HG02571 (cell line): ENCODE results near the gene ITPKC.
"Not testable (repeated sequence)": the region's sequence is repeated elsewhere in the genome, so short reads cannot be mapped to it uniquely, and the experiment has no call there.

Experiments
- ATAC-seq: cut with Tn5 transposase; IDR thresholded peaks from one replicate; pipeline ENCODE4 v1.9.1; 2021; ENCODE audit warnings: mild to moderate bottlenecking, moderate library complexity; ENCODE audit not compliant: unreplicated experiment

ITPKC gene

DNA sequence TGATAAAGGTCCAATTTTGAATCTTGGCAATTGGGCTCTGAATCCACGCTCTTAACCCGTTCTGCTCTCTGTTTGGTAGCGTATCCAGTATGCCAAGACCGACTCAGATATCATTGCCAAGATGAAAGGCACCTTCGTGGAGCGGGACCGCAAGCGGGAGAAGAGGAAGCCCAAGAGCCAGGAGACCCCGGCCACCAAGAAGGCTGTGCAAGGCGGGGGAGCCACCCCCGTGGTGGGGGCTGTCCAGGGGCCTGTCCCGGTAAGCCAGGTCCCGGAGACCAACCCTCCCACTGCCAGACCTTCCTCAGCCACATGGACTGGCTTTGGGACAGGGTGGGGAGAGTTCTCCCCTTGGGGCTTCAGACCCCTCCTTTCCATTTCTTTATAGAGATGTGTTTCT lies 42.4 kb downstream of the ITPKC start:
- no peak for ATAC-seq

DNA sequence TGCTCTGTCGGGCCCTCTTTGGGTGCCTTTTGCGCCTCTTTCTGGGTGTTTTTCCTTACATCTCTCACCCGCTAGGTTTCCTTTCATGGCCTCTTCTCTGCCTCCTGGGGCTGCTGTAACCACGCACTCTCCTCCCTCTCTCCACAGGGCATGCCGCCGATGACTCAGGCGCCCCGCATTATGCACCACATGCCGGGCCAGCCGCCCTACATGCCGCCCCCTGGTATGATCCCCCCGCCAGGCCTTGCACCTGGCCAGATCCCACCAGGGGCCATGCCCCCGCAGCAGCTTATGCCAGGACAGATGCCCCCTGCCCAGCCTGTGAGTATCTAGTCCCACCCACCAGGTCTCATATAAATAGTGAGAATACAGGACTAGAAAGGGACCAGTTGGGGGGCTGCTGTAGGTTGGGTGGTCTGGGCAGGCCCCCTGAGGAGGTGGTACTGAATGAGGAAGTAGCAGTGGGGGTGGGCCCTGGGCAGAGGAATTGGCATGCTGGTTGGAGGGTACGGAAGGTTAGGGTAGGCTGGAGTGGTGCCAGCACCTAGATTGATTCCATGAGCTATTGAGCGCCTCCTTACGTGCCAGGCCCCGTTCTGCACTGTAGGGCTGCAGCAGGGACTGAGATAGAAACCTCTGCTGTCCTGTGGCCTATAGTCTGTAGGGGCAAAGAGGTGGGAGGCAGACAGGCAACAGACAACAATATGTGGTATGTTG lies 46.0 kb downstream of the ITPKC start:
- ATAC-seq = no peak

DNA sequence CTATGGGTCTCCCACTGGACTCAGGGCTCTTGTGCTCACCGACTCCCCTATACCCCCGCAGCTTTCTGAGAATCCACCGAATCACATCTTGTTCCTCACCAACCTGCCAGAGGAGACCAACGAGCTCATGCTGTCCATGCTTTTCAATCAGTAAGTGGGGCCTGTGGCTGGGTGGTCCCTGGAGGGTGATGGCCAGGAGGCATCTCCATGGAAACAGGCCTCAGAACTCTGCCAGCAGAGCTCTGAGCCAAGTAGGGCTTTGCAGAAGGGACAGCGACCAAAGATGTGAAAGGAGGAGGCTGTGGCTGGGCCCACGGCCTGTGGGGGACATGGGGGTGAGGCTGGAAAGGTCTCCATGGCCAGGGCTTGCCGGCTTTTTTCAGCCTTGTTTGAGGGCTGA lies 46.6 kb downstream of the ITPKC start:
- ATAC-seq = no peak

DNA sequence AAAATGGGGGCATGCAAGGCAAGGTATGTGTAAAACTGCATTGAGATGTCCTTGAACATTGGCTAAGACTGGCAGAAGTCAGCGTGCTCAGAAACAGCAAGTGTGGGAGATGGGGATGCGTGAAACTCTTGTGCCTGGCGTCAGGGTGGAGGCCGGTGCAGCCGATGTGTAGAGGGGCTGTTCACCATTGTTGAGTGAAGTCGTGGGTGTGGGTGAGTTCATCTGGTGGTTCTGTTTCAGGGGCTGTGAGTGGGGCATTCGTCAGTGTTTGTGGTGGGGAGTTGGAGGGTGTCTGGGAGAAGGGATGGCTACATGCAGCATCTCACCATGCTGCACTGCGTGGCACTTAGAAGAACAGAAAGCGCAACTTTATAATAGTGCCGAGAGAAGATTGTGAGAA lies 47.1 kb downstream of the ITPKC start:
- ATAC-seq = no peak

DNA sequence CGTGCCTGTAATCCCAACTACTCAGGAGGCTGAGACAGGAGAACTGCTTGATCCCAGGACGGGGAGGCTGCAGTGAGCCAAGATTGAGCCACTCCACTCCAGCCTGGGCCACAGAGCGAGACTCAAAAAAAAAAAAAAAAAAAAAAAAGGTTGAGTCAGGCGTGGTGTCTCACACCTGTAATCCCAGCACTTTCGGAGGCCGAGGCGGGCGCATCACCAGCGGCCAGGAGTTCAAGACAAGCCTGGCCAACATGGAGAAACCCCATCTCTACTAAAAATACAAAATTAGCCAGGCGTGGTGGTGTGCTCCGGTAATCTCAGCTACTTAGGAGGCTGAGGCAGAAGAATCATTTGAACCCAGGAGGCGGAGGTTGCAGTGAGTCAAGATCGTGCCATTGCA lies 49.5 kb downstream of the ITPKC start:
- ATAC-seq = not testable (repeated sequence)

DNA sequence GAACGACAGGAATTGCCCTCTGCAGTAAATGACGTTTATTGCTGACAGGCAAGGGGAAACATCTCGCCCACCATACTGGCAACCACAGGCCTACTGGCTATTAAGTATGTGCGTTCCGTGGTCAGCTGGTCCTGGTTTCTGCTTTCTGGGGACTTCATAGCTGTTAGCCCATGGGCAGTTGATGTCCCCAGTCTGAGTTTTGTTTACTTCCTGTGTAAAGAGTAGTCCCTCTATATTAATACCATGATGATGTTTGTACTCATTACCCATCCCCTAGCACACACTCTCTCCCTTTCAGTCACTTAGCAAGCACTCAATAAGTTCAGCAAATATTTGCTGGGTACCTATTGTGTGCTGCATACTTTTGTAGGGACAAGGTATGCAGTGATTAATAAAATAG lies 52.0 kb downstream of the ITPKC start:
- no peak for ATAC-seq

DNA sequence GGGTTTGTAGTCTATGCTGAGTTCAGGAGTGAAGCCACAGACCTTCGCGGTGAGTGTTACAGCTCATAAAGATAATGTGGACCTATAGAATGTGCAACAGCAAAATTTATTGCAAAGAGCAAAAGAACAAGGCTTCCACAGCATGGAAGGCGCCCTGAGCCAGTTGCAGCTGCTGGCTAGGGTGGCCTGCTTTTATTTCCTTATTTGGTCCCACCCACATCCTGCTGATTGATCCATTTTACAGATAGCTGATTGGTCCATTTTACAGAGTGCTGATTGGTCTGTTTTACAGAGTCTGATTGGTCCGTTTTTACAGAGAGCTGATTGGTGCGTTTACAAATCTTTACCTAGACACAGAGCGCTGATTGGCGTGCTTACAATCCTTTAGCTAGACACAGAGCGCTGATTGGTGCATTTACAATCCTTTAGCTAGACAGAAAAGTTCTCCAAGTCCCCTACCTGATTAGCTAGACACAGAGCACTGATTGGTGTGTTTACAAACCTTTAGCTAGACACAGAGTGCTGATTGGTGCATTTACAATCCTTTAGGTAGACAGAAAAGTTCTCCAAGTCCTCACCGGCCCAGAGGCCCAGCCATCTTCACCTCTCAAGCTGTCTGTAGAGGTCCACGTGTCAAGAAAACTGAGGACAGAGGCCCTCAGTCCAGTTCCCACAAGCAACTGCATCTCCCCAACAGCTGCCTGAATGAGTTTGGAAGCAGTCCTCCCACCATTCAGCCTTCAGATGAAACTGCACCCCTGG lies 54.4 kb downstream of the ITPKC start:
- ATAC-seq = not testable (repeated sequence)

DNA sequence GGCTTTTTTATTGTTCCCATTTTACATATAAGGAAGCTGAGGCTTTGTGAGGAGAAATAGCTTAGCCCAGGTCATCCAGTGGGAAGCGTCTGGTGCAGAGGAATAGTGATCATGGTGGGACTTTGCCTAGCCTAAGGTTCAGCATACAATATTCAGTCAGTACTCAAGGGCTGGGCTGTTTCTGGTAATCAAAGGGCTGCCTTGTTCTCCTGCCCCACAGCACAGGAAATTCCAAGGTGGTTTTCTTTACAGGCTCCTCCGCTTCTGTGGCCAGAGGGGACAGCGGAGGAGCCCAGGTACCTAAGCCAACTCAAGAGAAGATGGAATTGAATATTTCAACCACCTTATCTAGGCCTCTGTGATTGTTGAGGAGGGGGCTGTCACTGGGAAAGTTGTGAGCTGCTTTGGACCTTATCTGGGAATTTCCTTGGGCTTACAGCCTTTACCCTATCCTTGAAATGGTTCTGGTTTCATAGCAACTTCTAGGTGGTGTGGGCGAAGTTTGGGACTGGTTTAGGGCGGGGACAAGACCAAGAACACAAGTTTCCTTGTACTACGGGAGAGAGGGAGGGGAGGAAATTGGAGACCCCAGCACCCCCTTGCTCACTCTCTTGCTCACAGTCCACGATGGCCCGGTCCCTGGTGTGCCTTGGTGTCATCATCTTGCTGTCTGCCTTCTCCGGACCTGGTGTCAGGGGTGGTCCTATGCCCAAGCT lies 58.2 kb downstream of the ITPKC start, which contains the start of gene MIA:
TSS of gene MIA (plus strand) at position 606 of the 716 bp plus-strand sequence. CDS start at position 628, 22 bp downstream.
- no peak for ATAC-seq

DNA sequence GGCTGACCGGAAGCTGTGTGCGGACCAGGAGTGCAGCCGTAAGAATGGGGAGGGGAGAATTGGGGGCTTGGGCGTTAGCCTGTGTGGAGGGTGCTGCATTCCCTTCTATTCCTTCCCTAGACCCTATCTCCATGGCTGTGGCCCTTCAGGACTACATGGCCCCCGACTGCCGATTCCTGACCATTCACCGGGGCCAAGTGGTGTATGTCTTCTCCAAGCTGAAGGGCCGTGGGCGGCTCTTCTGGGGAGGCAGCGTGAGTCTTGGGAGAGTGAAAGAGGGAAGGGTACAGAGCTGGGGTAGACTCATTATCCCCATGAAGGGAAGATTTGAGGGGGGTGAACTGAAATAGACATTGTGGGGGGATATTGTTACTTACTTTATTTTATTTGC lies 58.7 kb downstream of the ITPKC start:
- ATAC-seq = no peak

DNA sequence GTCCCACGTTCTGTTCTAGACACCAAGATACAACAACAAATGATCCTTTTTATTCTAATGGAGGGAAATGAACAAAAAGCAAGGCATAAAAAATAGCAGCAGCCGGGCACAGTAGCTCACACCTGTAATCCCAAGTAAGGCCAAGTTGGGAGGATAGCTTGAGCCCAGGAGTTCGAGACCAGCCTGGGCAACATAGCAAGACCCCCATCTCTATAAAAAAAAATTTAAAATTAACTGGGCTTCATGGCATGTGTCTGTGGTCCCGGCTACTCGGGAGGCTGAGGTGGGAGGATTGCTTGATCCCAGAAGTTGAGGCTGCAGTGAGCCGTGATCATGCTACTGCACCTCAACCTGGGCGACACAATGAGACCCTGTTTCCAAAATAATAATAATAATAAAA lies 59.5 kb downstream of the ITPKC start:
- no peak for ATAC-seq

DNA sequence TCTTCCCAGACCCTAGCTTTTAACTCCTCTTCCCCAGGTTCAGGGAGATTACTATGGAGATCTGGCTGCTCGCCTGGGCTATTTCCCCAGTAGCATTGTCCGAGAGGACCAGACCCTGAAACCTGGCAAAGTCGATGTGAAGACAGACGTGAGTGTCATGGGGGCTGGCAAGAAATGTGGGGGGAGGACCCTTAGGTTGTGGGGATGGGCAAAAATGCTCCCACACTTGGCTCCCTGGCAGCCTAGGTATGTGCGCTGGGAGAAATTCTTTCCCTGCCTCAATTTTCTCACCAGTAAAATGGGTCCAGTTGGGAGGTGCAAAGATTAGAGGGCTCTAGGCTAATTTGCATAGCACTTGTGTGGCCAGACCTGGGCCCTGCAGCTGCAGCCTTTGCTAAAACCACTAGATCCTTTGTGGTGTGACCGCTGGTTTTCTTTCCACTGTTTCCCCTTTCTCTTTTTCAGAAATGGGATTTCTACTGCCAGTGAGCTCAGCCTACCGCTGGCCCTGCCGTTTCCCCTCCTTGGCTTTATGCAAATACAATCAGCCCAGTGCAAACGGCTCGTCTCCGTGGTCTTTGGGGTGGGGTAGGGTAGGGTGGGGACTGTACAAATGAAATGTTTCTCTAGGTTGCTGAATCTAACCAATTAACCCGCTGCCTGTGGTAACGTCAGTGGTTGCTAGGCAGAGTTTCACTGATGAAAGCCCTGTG lies 60.2 kb downstream of the ITPKC start:
- peak; percentile 57 for ATAC-seq

DNA sequence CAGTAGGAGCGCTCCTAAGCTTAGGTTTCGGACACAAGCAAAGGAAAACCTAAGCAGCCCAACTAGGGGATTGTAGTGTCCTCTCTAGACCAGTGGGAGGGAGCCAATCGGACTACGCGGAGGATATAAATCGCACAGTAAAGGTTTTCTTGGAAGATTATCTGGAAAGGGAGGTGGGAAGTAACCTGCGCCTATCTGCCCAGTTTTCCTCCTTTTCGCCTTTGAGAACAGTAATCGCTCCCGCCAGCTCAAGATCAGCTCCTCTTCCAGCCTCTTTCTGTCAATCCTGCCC lies 60.7 kb downstream of the ITPKC start:
- no peak for ATAC-seq

DNA sequence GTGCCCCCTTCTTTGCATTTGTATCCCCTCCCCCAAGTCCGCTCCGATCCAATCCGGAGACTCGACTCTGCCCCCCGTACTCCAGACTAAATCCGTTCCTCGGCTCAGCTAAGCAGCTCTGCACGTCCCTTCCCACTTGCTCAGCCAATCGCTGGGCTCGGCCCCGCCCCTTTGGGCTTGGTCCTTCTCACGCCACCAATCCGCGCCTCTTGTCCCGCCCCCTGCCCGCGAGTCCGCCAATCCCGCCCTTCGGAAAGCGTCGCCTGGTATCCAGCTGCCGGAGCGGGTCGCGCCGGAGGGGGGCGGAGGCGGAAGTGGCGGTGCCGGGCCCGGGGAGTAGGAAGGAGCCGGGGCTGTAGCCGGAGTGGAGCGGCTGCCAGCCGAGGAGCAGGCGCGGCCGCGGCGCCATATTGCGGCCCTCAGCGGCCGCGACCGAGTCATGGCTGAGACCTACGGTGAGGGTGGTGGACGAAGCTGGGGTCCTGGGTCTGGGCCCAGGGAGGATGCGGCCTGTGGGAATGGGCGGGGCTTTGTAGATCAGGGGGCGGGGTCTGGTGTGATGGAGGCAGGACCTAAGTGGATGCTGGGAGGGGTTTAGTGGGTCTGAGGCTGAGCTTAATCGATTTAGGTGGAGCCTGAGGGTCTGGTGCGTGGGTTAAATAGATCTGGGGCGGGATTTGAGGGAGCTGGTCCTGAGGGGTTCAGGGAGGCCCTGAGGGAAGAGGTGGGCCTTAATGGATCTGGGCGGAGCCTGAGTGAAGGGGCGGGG lies 61.2 kb downstream of the ITPKC start, which contains the start of gene RAB4B:
TSS of gene RAB4B (plus strand) at position 311 of the 769 bp plus-strand sequence. CDS start at position 440, 129 bp downstream.
- ATAC-seq = peak; percentile 67

DNA sequence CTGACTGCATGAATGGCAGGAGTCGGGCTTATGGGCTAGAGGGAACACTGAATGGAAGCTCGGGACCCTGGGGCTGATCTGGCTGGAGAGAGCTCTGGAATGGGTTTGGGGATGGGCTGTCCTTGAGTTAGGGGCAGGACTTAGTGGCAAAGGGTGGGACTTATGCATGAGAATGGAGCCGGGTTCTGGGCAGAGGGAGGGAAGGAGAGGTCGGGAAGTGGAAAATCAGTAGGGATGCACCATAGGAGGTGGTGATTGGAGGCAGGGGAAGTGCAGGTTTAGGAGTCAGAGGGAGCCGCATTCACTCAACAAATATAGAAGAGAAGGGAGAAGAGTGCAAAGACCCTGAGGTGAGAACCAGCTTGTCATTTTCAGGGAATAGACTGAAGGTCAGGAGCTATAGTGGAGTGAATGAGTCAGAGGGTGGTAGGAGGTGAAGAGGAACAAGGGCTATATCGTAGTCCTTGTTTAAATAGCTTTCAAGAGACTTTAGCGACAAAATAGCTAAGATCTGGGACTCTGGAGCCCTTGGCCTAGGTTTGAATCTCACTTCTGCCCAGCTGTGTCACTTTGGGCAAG lies 61.9 kb downstream of the ITPKC start:
- ATAC-seq = no peak

DNA sequence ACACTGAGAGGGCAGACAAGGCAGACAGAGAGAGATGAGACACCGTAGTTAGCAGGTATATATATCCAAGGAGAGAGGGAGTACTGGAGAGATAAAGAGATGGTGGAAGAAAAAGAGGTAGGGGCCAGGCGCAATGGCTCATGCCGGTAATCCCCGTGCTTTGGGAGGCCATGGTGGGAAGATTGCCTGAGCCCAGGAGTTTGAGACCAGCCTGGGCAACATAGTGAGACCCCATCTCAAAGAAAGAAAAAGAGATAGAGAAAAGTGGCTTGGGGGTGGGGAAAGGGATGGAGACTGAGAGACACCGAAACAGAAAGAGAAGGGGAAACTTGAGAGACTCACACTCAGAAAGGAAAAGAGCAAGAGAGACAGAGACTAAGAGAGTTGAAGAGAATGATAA lies 63.7 kb downstream of the ITPKC start:
- ATAC-seq = no peak

DNA sequence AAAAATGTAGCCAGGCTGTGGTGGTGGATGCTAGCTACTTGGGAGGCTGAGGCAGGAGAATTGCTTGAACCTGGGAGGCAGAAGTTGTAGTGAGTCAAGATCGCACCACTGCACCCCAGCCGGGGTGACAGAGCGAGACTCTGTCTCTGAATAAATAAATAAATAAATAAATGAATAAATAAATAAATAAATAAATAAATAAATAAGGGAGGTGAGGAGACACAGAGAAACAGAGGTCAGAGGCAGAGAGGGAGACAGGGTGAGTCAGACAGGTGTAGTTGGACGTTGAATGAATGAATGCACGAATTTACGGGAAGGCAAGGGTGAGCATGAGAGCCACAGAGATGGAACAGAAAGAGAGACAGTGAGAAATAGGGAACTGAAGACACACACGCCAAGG lies 64.2 kb downstream of the ITPKC start:
- no peak for ATAC-seq

DNA sequence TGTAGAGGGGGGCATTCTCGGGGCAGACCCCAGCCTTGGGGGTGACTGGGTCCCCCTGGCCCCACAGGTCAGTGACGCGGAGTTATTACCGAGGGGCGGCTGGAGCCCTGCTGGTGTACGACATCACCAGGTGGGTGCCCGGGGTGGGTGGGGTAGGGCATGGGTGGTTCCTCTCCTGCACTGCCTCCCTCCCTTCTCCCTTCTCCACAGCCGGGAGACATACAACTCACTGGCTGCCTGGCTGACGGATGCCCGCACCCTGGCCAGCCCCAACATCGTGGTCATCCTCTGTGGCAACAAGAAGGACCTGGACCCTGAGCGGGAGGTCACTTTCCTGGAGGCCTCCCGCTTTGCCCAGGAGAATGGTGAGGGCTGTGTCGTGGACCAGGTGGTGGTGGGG lies 66.8 kb downstream of the ITPKC start:
- no peak for ATAC-seq

DNA sequence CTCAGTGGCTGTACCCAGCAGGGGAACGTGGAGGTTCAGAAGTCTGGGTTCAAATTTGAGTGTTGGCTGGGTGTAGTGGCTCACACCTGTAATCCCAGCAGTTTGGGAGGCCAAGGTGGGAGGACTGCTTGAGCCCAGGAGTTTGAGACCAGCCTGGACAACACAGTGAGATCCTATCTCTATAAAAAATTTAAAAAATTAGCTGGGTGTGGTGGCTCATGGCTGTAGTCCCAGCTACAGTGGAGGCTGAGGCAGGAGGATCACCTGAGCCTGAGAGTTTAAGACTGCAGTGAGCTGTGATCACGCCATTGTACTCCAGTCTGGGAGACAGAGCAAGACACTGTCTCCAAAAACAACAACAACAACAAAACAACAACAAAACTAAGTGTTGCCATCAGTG lies 67.2 kb downstream of the ITPKC start:
- ATAC-seq = not testable (repeated sequence)

DNA sequence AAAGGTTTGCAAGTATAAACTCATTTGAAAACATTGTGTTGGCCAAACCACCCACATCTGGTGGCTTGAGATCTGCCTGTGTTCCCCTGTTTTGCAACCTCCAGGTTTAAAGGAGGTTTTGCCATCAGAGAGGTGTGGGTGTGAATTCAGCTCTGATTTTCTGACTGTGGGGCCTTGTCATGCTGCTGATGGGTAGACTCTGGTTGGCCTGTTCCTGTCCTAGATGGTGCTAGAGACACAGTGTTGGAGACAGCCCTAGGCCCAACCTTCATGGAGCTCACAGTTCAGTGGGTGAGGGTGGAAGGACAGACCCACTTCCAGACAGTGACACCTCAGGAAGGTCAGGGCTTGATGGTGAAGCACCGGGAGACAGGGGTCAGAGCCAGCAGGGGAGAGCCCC lies 68.6 kb downstream of the ITPKC start:
- no peak for ATAC-seq
